Adrenal gland (tissue), 12 donors: ENCODE results near the gene RCOR1. TPM values are rescaled to one million over a fixed set of nuclear protein-coding genes. Genes with fewer than 3 reads are reported as not detected.

ENCODE experiments used
- DNase-seq, 7 donors: peaks; one replicate each; pipeline ENCODE4 v3.0.0-alpha.2; 2019 to 2020
- H3K27ac ChIP-seq, 5 donors: fragments of 200-600 bp; sonication (generic) in 4 of 5; 1 replicate in 3 of 5; 2 replicates in 2 of 5; pipeline versions ENCODE4 v1.5.1 to v1.8.0; 2016 to 2020; ENCODE audit warnings: mild to moderate bottlenecking in 1 of 5
- H3K27me3 ChIP-seq: fragments of 200-600 bp; 2 replicates; pipeline ENCODE4 v1.8.0; 2021
- H3K36me3 ChIP-seq, 2 donors: fragments of 200-600 bp; replicated peaks in 1 of 2; 1 replicate in 1 of 2; 2 replicates in 1 of 2; pipeline versions ENCODE4 v1.5.1 to v1.8.0; 2018 to 2022
- H3K4me1 ChIP-seq, 2 donors: fragments of 200-600 bp; replicated peaks in 1 of 2; 1 replicate in 1 of 2; 2 replicates in 1 of 2; pipeline versions ENCODE4 v1.5.1 to v1.8.0; 2018 to 2021
- H3K4me3 ChIP-seq, 4 donors: fragments of 200-600 bp; sonication (generic) in 3 of 4; one replicate each; pipeline ENCODE4 v1.5.1; 2016 to 2018
- H3K9me3 ChIP-seq, 3 donors: fragments of 200-600 bp; sonication (generic) in 1 of 3; replicated peaks in 1 of 3; 1 replicate in 2 of 3; 2 replicates in 1 of 3; pipeline versions ENCODE4 v1.5.1 to v1.8.0; 2016 to 2021
- POLR2A ChIP-seq, 2 donors: fragments of 450-650 bp; IDR thresholded peaks; one replicate each; pipeline ENCODE4 v1.6.1; 2017; ENCODE audit warnings: antibody characterized with exemption in 2 of 2, mild to moderate bottlenecking in 2 of 2, moderate library complexity in 1 of 2
- WGBS, 4 donors: extraction: QIAGEN DNeasy Blood & Tissue Kit in 2 of 4; methylation state at CpG; one replicate each; pipeline versions ENCODE4 v1.1.5 to v1.1.7; 2013 to 2017; 5-methylcytosine and 5-hydroxymethylcytosine counted together
- intact Hi-C, 2 donors: fragments of 100-400 bp; cut with DNase I; formaldehyde crosslinking; loops; one replicate each; pipeline versions ENCODE4 v1.14.1 to v1.15.0; 2022 to 2023
- polyA plus RNA-seq, 3 donors: library from polyadenylated mRNA; stranded (reverse); fragments of 200-250 nt in 2 of 3; fragments of 350-450 nt in 1 of 3; fragmentation: Illumina TruSeq in 1 of 3; extraction: RNeasy Lipid Tissue Mini Kit (QIAGEN cat#74804) in 1 of 3; gene quantifications; one replicate each; pipeline ENCODE4 v1.2.3, GENCODE V29; 2013 to 2014
- total RNA-seq, 9 donors: library from RNA; depleted of rRNA in 4 of 9; stranded (reverse); fragments of >200 nt in 4 of 9; fragments of 120-200 nt in 1 of 9; fragmentation: NEBNext Ultra II Directional in 1 of 9; extraction: Animal tissue kit (Norgen Biotek cat#: 25700) in 1 of 9; gene quantifications; one replicate each; pipeline versions ENCODE4 v1.1.0 to v1.2.4, GENCODE V29; 2013 to 2023
- TF ChIP-seq, protein P1 (sequence below), 6 experiments: fragments of 450-650 bp in 4 of 6; fragments of 200-600 bp in 2 of 6; sonication (generic) in 1 of 6; IDR thresholded peaks; 1 replicate in 5 of 6; 2 replicates in 1 of 6; pipeline versions ENCODE4 v1.5.1 to v1.8.0; 2016 to 2021; ENCODE audit warnings: antibody characterized with exemption in 6 of 6, mild to moderate bottlenecking in 2 of 6, moderate library complexity in 1 of 6
- donor health status: healthy with polysubstance abuse.
- donor health status: Bipolar disorder and iron deficiency.
- donor health status: DM: yes; HTN: yes; CAD: no.
- donor health status: DM: no; HTN: no; CAD: no.
- donor health status: DM: no; HTN: no; CAD: no.
- donor health status: DM: yes; HTN: yes; CAD: no.

The RCOR1 gene
- total and polyA plus RNA-seq, 12 donors: 3.8 to 17.7 (median 11.3) TPM

DNA sequence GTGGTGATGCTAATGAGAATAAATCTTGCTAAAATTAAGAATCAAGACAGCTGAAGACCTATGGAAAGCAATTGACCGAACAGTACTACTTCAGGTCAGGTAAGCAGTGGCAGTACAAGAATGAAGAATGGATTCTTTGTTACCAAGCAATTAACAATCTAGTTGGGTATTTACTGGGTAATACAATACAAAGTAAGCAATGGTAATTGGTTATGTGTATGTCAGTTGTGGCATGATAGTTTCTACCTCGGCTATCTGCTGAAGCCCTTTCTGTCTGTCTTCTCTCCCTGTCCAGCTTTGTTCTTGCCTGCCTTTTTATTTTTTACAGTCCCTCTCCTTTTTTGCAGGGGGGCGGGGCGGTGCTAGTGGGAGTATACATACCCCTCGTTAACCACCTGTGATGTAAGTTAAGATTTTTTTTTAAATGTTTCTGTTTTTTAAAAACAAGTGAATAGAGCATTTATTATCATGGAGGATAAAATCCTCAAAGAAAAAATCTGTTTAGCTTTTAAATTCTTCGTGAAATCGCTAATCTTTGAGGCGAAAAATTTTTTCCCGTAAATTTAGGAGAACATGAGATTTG lies 75.9 kb downstream of the RCOR1 start:
- no peaks in the 10 kb centered on the region for H3K27me3 ChIP-seq
- peaks cover 2% of the 10 kb centered on the region in 2 donors for H3K4me1 ChIP-seq
- intact Hi-C loops: no loop called here
- TF ChIP-seq, protein P1, sequence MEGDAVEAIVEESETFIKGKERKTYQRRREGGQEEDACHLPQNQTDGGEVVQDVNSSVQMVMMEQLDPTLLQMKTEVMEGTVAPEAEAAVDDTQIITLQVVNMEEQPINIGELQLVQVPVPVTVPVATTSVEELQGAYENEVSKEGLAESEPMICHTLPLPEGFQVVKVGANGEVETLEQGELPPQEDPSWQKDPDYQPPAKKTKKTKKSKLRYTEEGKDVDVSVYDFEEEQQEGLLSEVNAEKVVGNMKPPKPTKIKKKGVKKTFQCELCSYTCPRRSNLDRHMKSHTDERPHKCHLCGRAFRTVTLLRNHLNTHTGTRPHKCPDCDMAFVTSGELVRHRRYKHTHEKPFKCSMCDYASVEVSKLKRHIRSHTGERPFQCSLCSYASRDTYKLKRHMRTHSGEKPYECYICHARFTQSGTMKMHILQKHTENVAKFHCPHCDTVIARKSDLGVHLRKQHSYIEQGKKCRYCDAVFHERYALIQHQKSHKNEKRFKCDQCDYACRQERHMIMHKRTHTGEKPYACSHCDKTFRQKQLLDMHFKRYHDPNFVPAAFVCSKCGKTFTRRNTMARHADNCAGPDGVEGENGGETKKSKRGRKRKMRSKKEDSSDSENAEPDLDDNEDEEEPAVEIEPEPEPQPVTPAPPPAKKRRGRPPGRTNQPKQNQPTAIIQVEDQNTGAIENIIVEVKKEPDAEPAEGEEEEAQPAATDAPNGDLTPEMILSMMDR (IDR thresholded peaks at IDR 0.05): no peak
- no peak for TF ChIP-seq POLR2A (IDR thresholded peaks at IDR 0.05)
- H3K36me3 ChIP-seq: no peaks in the 10 kb centered on the region
- H3K27ac ChIP-seq: no peak overlapping the region
- H3K9me3 ChIP-seq: no peaks in the 10 kb centered on the region
- WGBS, 4 donors: 92 to 95% (median 94%) methylated on average over 9 of the region's 9 CpGs
- H3K4me3 ChIP-seq: no peak overlapping the region
- no peak for DNase-seq

DNA sequence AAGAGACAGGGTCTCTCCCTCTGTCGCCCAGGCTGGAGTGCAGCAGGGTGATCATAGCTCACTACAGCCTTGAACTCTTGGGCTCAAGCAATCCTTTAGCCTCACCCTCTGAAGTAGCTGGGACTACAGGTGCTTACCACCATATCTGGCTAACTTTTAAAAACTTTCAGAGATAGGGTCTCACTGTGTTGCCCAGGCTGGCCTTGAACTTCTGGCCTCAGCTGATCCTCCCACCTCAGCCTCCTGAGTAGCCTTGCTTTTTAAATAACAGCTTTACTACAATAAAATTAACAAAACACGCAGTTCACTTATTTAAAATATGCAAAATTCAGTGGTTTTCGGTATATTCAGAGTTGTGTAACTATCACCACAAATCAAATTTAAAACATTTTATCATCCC lies 79.0 kb downstream of the RCOR1 start:
- Histone ChIP-seq H3K27me3 (no peaks in the 10 kb centered on the region), H3K4me1 (no peaks in the 10 kb centered on the region), H3K36me3 (no peaks in the 10 kb centered on the region), H3K4me3 (no peak overlapping the region), H3K9me3 (no peaks in the 10 kb centered on the region), H3K27ac (no peak overlapping the region)
- 95 to 100% (median 95%) methylated on average over 3 of the region's 3 CpGs for WGBS, 4 donors
- DNase-seq: no peak
- intact Hi-C loops: no loop called here
- TF ChIP-seq, protein P1 (IDR thresholded peaks at IDR 0.05): no peak
- no peak for TF ChIP-seq POLR2A (IDR thresholded peaks at IDR 0.05)

DNA sequence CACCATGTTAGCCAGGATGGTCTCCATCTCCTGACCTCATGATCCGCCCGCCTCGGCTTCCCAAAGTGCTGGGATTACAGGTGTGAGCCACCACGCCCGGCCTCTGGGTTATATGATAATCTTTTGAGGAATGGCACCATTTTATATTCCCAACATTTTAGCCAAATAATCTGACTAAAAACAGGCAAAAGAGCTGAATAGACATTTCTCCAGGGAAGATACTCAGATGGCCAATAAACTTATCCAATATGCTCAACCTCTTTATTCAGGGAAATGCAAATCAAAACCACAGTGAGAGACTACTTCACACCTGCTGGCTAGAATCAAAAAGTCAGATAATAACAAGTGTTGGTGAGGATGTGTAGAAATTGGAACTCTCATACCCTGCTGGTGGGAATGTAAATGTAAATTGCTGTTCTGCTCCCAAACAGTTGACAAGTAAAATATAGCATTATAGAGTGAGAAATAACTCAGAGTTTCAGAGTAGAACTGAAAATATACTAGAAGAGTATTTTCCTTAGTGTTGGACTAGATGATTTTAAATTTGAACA lies 80.0 kb downstream of the RCOR1 start:
- DNase-seq: no peak
- 97 to 100% (median 99%) methylated on average over 4 to 5 of the region's 5 CpGs for WGBS, 4 donors
- Histone ChIP-seq H3K4me1 (no peaks in the 10 kb centered on the region), H3K27ac (no peak overlapping the region), H3K36me3 (no peaks in the 10 kb centered on the region), H3K27me3 (no peaks in the 10 kb centered on the region), H3K9me3 (no peaks in the 10 kb centered on the region), H3K4me3 (no peak overlapping the region)
- TF ChIP-seq, protein P1 (IDR thresholded peaks at IDR 0.05): no peak
- no peak for TF ChIP-seq POLR2A (IDR thresholded peaks at IDR 0.05)
- intact Hi-C loops: no loop called here

- Histone ChIP-seq H3K4me1 (no peaks in the 10 kb centered on the region), H3K4me3 (no peak overlapping the region), H3K27me3 (no peaks in the 10 kb centered on the region), H3K36me3 (no peaks in the 10 kb centered on the region), H3K27ac (no peak overlapping the region), H3K9me3 (no peaks in the 10 kb centered on the region)
- no peak for DNase-seq
- intact Hi-C loops: no loop called here
- WGBS, 4 donors: 96 to 98% (median 97%) methylated on average over 3 of the region's 3 CpGs
- TF ChIP-seq POLR2A (IDR thresholded peaks at IDR 0.05): no peak
- TF ChIP-seq, protein P1 (IDR thresholded peaks at IDR 0.05): no peak
These were observed 82.9 kb downstream of the RCOR1 start for GRCh38 chr14:102675396-102675795.
